Tibial nerve (tissue), 4 donors: Measurements from ENCODE around the gene EPHB3. TPM values are rescaled to one million over a fixed set of nuclear protein-coding genes. Genes with fewer than 3 reads are reported as not detected.

Experiments
- DNase-seq, 2 donors: peaks; one replicate each; pipeline ENCODE4 v3.0.0-alpha.2; 2019; ENCODE audit warnings: low spot score in 2 of 2
- H3K27ac ChIP-seq, 4 donors: fragments of 200-600 bp; sonication (generic) in 3 of 4; one replicate each; pipeline ENCODE4 v1.5.1; 2017 to 2019; ENCODE audit warnings: mild to moderate bottlenecking in 1 of 4
- H3K27me3 ChIP-seq, 2 donors: fragments of 200-600 bp; sonication (generic) in 1 of 2; one replicate each; pipeline versions ENCODE4 v1.5.1 to v1.6.0; 2017 to 2019
- H3K36me3 ChIP-seq, 3 donors: fragments of 200-600 bp; sonication (generic); one replicate each; pipeline ENCODE4 v1.5.1; 2018 to 2019
- H3K4me1 ChIP-seq, 4 donors: fragments of 200-600 bp; sonication (generic) in 3 of 4; one replicate each; pipeline ENCODE4 v1.5.1; 2017 to 2019
- H3K4me3 ChIP-seq, 4 donors: fragments of 200-600 bp; sonication (generic) in 3 of 4; one replicate each; pipeline ENCODE4 v1.5.1; 2017 to 2019; ENCODE audit warnings: mild to moderate bottlenecking in 1 of 4, moderate library complexity in 1 of 4
- H3K9me3 ChIP-seq, 4 donors: fragments of 200-600 bp; sonication (generic) in 3 of 4; one replicate each; pipeline ENCODE4 v1.5.1; 2017 to 2019
- EP300 ChIP-seq, 2 donors: sonication (generic); formaldehyde crosslinking; IDR thresholded peaks; one replicate each; pipeline ENCODE4 v1.6.1; 2017; ENCODE audit warnings: antibody characterized with exemption in 2 of 2, mild to moderate bottlenecking in 1 of 2
- POLR2A ChIP-seq, 2 donors: fragments of 450-650 bp; IDR thresholded peaks; one replicate each; pipeline ENCODE4 v1.6.1; 2017; ENCODE audit warnings: antibody characterized with exemption in 2 of 2, mild to moderate bottlenecking in 2 of 2, moderate library complexity in 2 of 2
- WGBS, 2 donors: methylation state at CpG; one replicate each; pipeline ENCODE4 v1.1.5; 2018; 5-methylcytosine and 5-hydroxymethylcytosine counted together
- total RNA-seq, 4 donors: library from RNA; depleted of rRNA; stranded (reverse); fragments of >200 nt; gene quantifications; one replicate each; pipeline ENCODE4 v1.1.0, GENCODE V29; 2016
- TF ChIP-seq, protein P1 (sequence below), 5 experiments: fragments of 200-600 bp in 3 of 5; fragments of 450-650 bp in 2 of 5; sonication (generic) in 3 of 5; IDR thresholded peaks; one replicate each; pipeline ENCODE4 v1.5.1; 2016 to 2019; ENCODE audit warnings: antibody characterized with exemption in 5 of 5, mild to moderate bottlenecking in 3 of 5, moderate library complexity in 2 of 5

The EPHB3 gene
- total RNA-seq, 4 donors from 2014 or later, result 4.8 to 13.8 (median 5.9) TPM

DNA sequence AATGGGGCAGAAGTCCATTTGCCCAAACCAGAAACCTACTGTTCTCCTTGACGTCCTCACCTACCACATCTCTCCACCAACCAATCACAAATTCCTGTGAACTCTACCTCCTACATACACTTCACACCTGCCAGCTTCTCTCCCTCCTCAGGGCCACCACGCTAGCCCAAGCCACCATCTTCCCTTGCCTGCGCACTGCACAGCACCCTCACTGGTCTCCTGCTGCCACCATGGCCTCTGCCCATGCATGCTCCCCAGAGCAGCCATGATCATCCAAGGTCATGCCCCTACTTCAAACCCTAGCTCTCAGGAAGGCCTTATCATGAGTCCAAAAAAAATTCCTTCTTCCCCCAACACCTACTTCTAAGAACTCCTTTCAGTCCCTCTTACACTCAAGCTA lies 1.1 kb upstream of the EPHB3 start:
- H3K9me3 ChIP-seq, result no peaks in the 10 kb centered on the region
- TF ChIP-seq EP300 (IDR thresholded peaks at IDR 0.05) (no peak), POLR2A (IDR thresholded peaks at IDR 0.05) (no peak)
- TF ChIP-seq, protein P1, sequence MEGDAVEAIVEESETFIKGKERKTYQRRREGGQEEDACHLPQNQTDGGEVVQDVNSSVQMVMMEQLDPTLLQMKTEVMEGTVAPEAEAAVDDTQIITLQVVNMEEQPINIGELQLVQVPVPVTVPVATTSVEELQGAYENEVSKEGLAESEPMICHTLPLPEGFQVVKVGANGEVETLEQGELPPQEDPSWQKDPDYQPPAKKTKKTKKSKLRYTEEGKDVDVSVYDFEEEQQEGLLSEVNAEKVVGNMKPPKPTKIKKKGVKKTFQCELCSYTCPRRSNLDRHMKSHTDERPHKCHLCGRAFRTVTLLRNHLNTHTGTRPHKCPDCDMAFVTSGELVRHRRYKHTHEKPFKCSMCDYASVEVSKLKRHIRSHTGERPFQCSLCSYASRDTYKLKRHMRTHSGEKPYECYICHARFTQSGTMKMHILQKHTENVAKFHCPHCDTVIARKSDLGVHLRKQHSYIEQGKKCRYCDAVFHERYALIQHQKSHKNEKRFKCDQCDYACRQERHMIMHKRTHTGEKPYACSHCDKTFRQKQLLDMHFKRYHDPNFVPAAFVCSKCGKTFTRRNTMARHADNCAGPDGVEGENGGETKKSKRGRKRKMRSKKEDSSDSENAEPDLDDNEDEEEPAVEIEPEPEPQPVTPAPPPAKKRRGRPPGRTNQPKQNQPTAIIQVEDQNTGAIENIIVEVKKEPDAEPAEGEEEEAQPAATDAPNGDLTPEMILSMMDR (IDR thresholded peaks at IDR 0.05), result no peak
- WGBS, 2 donors, result 69 to 88% methylated on average over 3 of the region's 3 CpGs
- H3K4me3 ChIP-seq, result no peak overlapping the region
- H3K27me3 ChIP-seq, result no peaks in the 10 kb centered on the region
- H3K27ac ChIP-seq, result peak overlapping the region in 1 of 4 donors; percentile 69
- H3K36me3 ChIP-seq, result no peaks in the 10 kb centered on the region
- H3K4me1 ChIP-seq, result peaks cover 0 to 40% (median 20%) of the 10 kb centered on the region in 4 donors
- DNase-seq, result no peak

DNA sequence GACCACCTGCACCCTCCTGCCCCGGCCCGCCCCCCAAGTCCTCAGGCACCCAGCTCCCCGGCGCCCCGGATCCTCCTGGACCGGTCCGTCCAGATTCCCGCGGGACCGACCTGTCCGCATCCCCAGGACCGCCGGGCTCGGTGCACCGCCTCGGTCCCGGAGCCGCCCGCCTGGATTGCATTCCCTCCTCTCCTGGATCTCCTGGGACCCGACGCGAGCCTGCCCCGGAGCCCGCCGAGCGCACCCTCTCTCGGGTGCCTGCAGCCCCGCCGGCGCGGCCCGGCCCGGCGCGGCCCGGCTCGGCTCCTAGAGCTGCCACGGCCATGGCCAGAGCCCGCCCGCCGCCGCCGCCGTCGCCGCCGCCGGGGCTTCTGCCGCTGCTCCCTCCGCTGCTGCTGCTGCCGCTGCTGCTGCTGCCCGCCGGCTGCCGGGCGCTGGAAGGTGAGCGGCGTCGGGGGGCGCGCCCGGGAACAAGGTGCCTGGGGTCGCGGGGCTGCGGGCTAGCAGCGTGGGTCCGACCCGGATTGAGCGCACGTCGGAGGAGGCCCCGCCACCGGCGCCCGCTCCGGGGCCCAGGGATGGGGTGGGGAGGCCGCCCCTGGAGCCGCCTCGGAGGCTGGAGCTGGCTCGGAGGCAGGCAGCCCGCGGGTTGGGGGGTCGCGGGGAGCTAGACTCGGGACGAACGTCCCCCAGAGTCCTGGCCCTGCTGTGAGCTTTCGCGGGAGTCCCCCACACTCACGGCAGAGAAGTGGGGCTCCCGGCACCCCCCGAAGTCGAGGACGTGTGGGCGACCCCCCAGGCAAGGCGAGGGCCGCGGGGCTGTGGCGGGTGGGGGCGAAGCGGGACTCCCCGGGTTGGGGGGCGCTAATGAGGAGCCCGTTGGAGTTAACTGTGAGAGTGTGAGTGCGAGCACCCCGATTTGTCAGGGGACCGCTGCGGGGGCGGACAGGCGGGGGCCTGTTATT lies 610 bp downstream of the EPHB3 start:
- TF ChIP-seq, protein P1 (IDR thresholded peaks at IDR 0.05), result no peak
- peak in 1 of 2 donors; percentile 3 for TF ChIP-seq POLR2A (IDR thresholded peaks at IDR 0.05)
- WGBS, 2 donors, result 2 to 3% methylated on average over 37 to 66 of the region's 109 CpGs
- H3K36me3 ChIP-seq, result no peaks in the 10 kb centered on the region
- H3K4me3 ChIP-seq, result peak overlapping the region; percentile 65 to 73 (median 70)
- peaks cover 0 to 57% (median 34%) of the 10 kb centered on the region in 4 donors for H3K4me1 ChIP-seq
- no peak for DNase-seq
- H3K9me3 ChIP-seq, result no peaks in the 10 kb centered on the region
- H3K27ac ChIP-seq, result peak overlapping the region; percentile 56 to 93 (median 84)
- no peaks in the 10 kb centered on the region for H3K27me3 ChIP-seq

DNA sequence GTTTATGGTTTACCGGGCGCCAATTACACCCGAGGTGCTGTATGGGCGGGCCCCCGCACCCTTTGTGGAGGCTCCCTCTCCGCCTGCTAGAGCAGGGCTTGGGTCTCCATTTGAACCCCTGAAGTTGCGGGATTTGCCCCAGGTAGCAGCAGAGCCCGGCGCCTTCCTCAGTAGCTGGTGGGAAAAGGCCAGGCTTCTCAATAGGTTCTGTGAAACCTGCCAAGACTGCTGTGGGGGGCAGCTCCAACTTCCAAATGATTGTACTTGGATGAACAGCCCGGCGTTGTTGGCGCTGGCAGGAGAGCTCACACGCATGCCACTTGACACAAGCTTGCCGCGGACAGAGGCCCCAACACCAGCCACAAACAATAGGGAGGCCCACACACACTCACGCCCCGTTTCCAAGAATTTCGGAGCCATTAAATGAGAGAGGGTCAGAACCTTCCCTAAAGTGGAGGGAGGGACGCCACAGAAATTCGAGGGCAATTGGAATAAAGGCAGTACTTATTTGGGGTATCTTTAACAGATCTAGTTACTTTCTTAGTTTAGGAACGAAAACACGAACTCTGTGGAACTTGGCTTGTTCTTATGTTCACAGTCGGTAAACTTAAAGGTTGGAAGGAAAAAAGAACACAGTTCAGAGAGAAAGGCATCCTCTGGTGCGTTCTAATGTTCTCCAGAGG lies 1.4 kb downstream of the EPHB3 start:
- no peaks in the 10 kb centered on the region for H3K27me3 ChIP-seq
- H3K27ac ChIP-seq, result peak overlapping the region; percentile 56 to 93 (median 84)
- H3K4me1 ChIP-seq, result peaks cover 0 to 65% (median 41%) of the 10 kb centered on the region in 4 donors
- no peak for TF ChIP-seq POLR2A (IDR thresholded peaks at IDR 0.05)
- TF ChIP-seq, protein P1 (IDR thresholded peaks at IDR 0.05), result no peak
- no peak for TF ChIP-seq EP300 (IDR thresholded peaks at IDR 0.05)
- H3K9me3 ChIP-seq, result no peaks in the 10 kb centered on the region
- H3K36me3 ChIP-seq, result no peaks in the 10 kb centered on the region
- 18 to 24% methylated on average over 20 to 24 of the region's 24 CpGs for WGBS, 2 donors
- no peak for DNase-seq
- H3K4me3 ChIP-seq, result peak overlapping the region; percentile 57 to 73 (median 66)

DNA sequence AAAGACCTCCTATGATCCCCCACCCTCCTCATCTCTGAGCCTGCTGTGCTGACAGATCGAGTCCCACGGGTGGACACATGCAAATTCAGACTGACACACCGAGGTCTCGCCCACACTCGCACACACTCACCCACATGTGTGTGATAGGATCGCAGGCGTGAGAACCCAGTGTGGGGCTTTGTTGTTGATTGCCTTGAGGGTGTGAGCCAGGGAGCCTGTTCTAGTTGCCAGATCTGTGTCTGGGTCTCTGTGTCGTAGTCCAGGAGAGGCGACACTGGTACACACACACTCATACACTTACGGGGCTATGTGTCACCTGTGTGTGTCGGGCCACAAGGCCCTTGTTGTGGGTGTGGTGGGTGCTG lies 2.0 kb downstream of the EPHB3 start:
- WGBS, 2 donors, result 27 to 49% methylated on average over 10 of the region's 11 CpGs
- peaks cover 0 to 70% (median 46%) of the 10 kb centered on the region in 4 donors for H3K4me1 ChIP-seq
- no peak for DNase-seq

More for the DNA sequence above, 2.0 kb downstream of the EPHB3 start:
- Histone ChIP-seq H3K27me3 (no peaks in the 10 kb centered on the region), H3K4me3 (peak overlapping the region; percentile 57 to 73 (median 66)), H3K27ac (peak overlapping the region; percentile 56 to 93 (median 84)), H3K36me3 (no peaks in the 10 kb centered on the region), H3K9me3 (no peaks in the 10 kb centered on the region)
- TF ChIP-seq, protein P1 (IDR thresholded peaks at IDR 0.05), result no peak
- no peak for TF ChIP-seq EP300 (IDR thresholded peaks at IDR 0.05)
- TF ChIP-seq POLR2A (IDR thresholded peaks at IDR 0.05), result no peak
